GM21367 (cell line): Measurements from ENCODE around the gene ITGA11.

Experiments
- ATAC-seq: cut with Tn5 transposase; IDR thresholded peaks from one replicate; pipeline ENCODE4 v1.9.1; 2021; ENCODE audit not compliant: unreplicated experiment

ITGA11 gene

GRCh38 chr15:68300115-68300940 is 131.6 kb downstream of the ITGA11 start:
- no peak for ATAC-seq

DNA sequence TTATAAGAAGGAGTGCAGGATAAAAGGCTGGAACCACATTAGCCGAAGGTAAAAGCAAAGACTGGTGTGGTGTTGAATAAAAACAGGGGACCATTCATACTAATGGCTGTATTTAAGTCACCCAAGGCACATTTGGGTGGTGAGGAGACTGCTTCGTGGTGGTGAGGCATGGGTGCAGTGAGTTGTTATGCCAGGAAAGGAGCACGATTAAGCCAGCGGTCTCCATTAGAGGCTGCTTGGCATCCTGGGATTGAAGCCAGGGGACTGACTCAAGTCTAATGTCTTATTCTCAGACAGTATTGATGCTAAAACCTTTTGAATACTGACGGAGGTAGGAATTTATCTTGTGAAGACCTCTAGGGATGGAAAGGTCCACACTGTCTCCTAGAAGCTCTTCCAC is 132.5 kb downstream of the ITGA11 start:
- no peak for ATAC-seq

GRCh38 chr15:68298882-68299381 is 133.0 kb downstream of the ITGA11 start:
- ATAC-seq = peak; percentile 79

DNA sequence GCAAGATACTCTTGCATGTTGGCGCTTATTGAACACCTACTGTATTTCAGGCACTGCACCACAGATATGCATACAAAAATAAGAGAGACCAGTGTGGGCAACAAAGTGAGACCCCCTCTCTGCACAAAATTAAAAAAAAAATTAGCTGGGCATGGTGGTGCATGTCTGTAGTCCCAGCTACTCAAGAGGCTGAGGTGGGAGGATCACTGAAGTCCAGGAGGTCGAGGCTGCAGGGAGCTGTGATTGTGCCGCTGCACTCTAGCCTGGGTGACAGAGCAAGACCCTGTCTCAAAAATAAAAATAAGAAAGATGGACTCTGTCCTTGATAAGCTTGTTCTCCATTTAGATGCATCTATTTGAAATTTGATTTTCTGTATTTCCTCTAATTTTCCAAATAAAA is 133.6 kb downstream of the ITGA11 start:
- no peak for ATAC-seq

- no peak for ATAC-seq
Observed at GRCh38 chr15:68295014-68295805, 136.8 kb downstream of the ITGA11 start.

DNA sequence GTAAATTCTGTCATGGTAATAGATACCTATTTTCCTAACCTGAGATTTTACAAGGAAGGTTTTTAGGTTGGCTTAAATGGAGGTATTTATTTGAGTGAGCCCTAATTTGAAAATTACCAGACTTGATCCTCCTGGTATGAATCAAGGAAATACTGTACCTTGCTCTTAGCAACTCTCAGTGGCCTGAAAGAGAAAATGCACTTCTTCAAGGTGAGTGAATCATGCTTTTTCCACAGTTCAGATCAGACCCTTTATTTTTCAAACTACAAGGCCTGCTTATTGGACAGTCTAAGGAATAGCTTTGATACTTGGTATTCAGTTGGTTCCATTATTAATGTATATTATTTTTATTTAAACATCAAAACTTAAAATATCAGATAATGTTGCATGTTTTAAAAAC is 139.0 kb downstream of the ITGA11 start:
- ATAC-seq = no peak

GRCh38 chr15:68292157-68292781 is 139.7 kb downstream of the ITGA11 start:
- ATAC-seq = no peak

DNA sequence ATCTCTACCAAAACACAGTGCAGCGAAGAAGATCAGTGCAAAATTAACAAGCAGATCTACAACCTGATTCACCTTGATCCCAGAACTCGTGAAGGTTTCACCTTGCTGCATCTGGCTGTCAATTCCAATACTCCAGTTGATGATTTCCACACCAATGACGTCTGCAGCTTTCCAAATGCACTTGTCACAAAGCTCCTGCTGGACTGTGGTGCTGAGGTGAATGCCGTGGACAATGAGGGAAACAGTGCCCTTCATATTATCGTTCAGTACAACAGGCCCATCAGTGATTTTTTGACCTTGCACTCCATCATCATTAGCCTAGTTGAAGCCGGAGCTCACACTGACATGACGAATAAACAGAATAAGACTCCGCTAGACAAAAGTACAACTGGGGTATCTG is 141.2 kb downstream of the ITGA11 start:
- ATAC-seq = no peak

- no peak for ATAC-seq
Observed at GRCh38 chr15:68289621-68290352, 142.2 kb downstream of the ITGA11 start.

DNA sequence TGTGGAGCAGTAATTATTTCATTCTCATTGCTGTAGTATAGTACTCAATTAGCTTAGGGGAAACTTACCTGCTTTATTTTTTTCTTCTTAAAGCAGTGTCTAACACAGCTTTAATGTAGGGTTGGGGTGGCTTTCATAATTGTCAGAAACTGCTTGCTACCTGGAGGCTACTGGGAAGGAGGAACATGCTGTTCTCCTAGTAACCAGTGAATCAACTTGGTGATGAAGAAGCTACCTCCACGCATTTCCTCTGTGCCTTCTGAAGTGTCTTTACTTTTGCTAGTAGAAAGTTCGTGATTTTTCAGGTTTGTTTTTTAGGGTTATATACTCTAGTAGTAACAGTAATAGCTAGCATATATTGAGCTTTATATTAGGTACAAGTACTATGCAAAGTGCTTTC is 142.9 kb downstream of the ITGA11 start:
- ATAC-seq = no peak

GRCh38 chr15:68286256-68286655 is 145.7 kb downstream of the ITGA11 start:
- no peak for ATAC-seq

DNA sequence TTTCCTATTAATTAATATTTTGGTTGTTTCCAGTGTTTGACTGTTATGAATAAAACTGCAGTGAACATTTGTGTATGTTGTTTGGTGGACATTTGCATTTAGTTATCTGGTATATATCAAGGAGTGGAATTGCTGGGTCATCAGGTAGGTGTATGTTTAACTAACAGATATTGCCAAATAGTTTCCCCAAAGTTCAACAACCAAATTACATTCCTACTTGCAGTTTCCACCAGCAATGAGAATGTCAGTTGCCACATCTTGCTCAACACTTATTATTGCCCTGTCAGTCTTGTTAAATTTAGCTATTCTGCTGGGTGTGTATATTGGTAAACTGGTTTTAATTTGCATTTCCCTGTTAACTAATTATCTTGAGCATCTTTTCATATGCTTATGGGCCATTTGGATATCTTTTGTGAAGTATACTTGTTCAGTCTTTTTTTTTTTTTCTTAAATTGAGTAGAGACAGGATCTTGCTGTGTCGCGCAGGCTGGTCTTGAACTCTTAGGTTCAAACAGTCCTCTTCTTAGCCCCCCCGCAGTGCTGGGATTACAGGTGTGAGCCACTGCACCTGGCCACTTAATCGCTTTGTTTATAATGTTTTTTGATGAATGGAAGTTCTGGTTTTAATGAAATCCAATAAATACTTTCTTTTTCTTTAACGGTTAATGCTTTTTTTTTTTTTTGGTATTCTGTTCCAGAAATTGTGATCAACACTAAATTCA is 146.5 kb downstream of the ITGA11 start:
- ATAC-seq = no peak

DNA sequence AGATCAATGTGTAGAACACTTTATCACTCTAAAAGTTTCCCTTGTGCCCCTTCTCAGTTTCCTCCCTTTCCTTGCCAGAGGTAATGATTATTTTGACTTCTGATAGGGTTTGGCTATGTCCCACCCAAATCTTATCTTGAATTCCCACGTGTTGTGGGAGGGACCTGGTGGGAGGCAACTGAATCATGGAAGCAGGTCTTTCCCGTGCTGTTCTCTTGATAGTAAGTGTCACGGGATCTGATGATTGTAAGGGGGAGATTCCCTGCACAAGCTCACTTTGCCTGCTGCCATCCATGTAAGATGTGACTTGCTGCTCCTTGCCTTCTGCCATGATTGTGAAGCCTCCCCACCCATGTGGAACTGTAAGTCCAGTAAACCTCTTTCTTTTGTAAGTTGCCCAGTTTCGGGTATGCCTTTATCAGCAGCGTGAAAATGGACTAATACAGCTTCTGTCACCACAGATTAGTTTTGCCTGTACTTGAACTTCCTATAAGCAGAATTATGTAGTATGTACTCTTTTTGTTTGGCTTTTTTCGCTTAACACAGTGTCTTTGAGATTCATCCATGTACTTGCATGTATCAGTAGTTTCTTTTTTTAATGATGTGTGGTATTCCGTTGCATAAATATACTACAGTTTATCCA is 147.2 kb downstream of the ITGA11 start:
- ATAC-seq = no peak

DNA sequence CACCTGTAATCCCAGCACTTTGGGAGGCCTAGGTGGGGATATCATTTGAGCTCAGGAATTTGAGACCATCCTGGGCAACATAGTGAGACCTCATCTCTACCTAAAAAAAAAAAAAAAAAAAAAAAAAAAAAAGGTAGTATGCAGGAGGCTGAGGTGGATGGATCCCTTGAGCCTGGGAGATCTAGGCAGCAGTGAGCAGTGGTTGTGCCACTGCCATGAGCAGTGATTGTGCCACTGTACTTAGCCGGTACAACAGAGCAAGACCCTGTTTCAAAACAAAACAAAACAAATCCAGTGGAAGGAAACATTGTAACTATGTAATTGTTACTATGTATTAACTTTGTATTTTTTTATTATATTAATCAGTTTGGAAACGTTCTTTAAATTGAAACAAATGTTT is 148.6 kb downstream of the ITGA11 start:
- no peak for ATAC-seq

DNA sequence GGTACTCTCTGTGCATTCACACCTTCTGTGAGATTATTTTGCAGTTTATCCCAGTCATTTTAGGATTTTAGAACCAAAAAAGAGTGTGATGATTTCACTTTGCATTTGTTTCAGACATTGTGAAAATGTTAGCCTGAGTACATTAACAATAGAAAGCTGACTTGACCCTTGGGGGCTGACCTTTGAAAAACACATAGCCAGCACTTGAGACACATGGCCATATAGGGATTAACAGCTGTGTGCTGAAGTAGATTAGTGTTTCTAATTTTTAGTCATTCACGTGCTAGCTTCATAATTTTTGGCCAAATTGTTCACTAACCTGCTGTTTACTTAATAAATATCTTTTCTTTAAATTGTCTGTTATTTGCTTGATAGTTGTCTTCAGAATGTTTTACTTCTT is 151.0 kb downstream of the ITGA11 start:
- no peak for ATAC-seq

DNA sequence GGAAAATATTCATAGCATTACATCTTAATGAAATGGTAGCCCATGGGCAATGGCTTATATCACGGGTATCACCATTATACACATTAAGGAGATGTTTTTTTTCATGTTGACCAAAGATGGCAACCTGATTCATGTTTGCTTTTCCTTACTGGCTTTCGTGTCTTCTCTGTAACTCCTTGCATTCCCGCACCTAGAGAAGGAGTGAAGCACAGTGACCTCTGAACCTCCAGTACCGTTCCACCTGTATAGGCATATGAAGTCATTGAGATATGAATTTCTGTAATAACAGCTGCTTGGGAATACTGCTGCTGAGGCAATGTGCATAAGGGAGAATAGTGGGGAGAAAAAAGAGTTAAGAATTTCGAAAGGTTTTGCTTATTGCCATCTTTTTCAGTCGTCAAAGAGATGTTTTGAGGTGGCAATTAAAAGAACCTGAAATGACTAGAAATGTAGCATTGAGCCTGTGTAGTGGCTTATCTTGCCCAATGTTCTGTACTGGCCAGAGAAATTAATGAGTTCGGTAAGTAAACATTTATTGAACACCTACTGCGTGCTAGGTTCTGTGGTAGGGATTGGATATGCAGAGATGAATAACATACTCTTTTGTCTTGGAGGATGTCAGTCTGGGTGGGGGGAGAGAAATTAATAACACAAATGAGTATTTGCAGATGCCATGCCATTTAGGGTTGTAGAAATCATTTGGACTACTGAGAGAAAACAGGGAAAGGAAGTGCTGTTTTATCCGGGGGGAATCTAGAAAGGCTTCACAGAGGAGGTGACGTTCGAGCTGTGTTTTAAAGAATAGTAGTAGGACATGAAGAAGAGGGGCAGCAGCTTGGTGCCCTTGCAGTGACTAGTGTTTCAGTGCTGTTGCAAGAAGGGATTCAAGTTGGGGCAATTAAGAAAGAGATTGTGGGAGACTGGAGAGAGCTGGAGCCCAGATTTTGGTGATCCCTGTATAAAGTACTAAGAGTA is 151.9 kb downstream of the ITGA11 start:
- no peak for ATAC-seq

DNA sequence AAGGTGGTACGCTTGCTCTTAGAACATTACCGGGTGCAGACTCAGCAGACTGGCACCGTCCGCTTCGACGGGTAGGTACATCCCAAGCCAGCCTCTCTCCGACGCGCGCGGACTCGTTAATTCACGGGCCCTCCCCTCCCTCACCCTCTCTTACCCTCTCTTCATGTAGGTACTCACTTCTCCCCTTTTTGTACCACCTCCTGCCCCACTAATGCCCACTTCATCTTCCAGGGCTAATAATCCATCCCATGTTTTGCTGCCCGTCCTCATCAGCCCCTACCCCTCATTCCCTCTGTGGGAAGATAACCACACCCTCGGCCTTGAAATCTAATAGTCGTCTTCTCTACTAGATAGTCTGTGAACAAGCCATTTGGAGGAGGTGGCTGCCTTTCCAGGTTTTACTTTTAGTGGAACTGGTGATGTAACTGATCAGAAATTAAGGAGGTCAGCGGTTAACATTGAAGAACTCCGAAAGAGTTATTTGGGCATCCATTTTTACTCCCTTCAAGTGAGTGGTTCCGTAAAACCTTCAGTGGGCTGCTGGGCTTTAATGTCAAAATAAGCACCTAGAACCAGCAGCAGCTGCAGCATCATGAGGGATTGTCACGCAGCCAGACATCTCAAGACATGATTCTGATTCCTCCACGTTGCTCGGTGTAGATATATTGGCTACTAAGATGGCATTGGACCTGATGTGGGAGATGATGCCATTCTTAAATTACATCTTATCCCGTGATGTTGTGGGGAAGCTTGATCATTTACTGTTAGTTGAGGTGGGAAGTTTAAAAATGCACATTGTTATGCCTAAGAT is 153.2 kb downstream of the ITGA11 start:
- ATAC-seq = no peak

DNA sequence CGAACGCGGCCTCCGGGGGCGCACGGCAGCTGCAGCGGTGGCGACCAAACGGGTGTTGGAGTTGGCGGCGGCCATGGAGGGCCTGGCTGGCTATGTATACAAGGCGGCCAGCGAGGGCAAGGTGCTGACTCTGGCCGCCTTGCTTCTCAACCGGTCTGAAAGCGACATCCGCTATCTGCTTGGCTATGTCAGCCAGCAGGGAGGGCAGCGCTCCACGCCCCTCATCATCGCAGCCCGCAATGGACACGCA is 153.7 kb downstream of the ITGA11 start:
- peak; percentile 35 for ATAC-seq
